ENCODE measurements around the gene ALK.

ALK gene

GRCh38 chr2:29644949-29645348 lies 276.4 kb downstream of the ALK start:
- DNase-seq (ENCODE audit: low spot score) = no peak

- DNase-seq (ENCODE audit: low spot score) = no peak
These were observed 278.2 kb downstream of the ALK start for GRCh38 chr2:29643196-29643595.

DNA sequence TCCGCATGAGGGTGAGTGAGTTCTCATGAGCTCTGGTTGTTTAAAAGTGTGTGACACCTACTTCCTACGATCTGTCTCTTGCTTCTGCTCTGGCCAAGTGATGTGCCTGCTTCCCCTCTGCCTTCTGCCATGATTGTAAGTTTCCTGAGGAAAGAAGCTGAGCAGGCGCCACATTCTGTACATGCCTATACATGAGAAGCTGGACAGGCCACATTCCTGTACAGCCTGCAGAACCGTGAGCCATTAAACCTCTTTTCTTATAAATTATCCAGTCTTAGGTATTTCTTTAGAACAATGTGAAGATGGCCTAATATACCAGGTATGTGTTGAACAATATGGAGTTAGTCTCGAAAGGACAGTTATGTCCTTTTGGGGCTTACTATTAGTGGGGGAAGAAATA lies 281.0 kb downstream of the ALK start:
- DNase-seq (ENCODE audit: low spot score) = no peak

DNA sequence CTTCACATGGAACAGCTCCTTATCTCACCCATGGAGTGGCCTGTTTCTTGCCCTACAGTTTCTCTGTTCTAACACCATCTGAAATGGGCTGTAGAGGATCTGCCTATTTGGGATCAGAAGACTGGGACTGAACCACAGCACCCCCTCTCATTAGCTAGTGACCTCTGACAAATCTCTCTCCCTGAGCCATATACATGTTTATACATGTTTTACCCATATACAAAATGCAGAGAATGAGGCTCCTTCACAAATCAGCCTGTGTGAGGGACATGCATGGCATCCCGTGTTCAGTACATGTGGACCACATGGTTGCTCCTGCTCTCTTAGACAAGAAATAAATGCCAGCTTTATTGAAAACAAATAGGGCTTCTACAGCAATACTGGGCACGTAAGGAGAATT lies 282.7 kb downstream of the ALK start:
- no peak for DNase-seq (ENCODE audit: low spot score)

GRCh38 chr2:29634916-29635315 lies 286.5 kb downstream of the ALK start:
- DNase-seq (ENCODE audit: low spot score) = no peak

DNA sequence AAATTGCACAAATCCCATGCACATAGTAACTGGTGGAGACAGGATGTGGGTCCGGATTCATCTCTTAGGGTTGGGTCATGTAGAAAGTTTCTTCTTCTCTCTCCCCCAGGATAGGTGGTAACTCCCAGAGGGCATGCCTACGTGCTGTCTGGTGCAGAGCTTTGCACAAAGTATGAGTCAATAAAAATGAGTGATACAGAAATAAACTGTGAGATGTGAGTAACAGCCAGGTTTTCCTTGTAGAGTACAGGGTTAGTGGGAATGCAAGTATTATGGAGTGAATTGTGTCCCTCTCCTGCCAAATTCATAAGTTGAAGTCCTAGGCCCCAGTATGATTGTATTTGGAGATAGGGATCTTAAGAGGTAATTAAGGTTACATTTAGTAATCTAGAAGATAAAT lies 289.4 kb downstream of the ALK start:
- DNase-seq (ENCODE audit: low spot score) = no peak

GRCh38 chr2:29629495-29629894 lies 291.9 kb downstream of the ALK start:
- DNase-seq (ENCODE audit: low spot score) = no peak

DNA sequence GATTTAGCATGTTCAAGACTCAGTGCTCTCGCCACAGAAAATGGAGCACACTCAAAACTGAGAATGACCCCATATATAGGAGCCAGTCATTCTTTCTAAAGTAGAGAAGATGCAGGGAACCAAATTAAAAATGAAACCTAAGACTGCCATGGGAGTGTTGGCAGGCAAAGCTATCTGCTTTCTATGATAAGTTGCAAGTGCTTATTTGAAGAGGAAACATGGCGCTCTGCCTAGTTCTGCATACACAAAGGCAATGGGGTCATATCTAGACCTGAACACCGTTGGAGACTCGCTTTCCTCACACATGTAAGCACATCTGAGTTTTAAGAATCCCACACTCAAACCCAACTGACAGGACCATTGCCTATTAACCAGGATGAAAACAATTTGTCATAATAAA lies 292.5 kb downstream of the ALK start:
- no peak for DNase-seq (ENCODE audit: low spot score)

- DNase-seq (ENCODE audit: low spot score) = no peak
These were observed 293.2 kb downstream of the ALK start for GRCh38 chr2:29628108-29628745.

DNA sequence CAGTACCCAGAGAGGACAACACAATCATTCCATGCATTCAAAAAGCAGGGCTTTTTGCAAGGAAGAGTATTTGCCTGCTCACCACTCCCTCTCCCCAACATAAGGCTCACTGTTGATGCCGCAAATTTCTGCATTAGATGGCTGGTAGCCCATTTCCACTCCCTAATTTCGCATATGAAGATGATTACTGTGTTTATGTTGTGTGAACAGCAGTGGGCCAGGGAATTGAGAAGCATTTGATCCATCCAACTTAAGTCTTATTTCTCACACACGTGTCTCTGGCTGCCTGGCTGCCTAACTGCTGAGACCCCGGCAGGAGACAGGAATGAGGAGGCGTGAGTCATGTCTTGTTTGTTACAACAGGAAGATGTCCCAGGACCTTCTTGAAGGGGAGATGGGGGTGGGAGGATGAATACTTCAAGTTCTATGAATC lies 294.1 kb downstream of the ALK start:
- DNase-seq (ENCODE audit: low spot score) = no peak

DNA sequence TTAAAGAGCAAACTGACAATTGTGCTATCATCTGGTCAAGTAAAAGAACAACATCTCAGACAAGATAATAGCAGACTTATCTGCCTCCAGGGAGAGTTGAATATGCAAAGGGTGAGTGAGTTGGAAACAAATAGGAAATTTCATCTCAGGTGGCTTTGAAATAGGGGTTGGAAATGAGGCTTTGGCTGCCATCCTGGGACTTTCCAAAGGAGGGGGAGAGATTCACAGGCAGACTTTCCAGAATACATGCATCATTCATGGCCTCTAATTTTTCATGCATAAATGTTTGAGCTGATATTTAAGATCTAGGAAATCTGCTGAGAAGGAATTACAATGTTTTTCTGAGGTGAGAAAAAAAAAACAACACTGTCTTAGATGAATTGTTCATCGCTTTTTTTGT lies 300.5 kb downstream of the ALK start:
- no peak for DNase-seq (ENCODE audit: low spot score)

- no peak for DNase-seq (ENCODE audit: low spot score)
These were observed 301.7 kb downstream of the ALK start for GRCh38 chr2:29619689-29620088.

- DNase-seq (ENCODE audit: low spot score) = no peak
These were observed 303.4 kb downstream of the ALK start for GRCh38 chr2:29618024-29618423.

DNA sequence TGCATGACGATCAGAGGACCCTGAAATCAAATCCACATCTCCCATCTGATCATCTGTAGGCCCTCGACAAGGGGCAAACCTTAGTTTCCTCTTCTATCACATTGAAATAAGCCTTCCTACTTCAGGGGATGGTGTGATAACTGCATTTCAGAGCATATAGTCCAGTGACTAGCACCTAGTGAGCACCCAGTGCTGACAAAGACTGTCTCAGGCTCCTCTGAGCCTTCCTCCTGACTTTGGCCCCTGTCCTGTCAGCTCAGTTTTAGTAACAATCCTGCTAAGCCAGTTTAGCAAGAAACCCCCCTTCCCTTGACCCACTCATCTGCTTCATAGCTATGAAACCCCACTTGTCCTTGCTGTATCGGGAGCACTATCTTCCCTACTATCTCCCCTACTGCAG lies 304.0 kb downstream of the ALK start:
- no peak for DNase-seq (ENCODE audit: low spot score)

- no peak for DNase-seq (ENCODE audit: low spot score)
These were observed 304.8 kb downstream of the ALK start for GRCh38 chr2:29616569-29616968.

DNA sequence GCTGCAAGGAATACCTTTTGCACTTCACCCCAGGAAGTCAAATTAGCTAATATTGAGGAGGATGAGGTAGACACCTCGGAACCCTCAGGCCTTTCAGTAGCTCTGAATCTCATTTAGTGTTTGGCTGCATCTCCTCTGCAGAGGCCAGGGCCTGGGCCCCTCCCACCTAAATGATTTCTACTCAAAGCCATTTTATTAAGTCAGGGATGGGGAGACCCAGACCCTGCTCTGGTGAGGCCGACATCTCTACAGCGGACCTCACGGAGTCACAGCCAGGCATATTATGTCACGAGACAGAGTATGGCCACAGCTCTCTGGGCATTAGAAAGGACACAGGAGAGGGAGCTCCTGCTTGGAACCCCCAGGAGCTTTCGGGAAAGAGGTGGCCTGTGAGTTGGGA lies 305.5 kb downstream of the ALK start:
- DNase-seq (ENCODE audit: low spot score) = no peak

GRCh38 chr2:29615183-29615582 lies 306.2 kb downstream of the ALK start:
- DNase-seq (ENCODE audit: low spot score) = no peak

- no peak for DNase-seq (ENCODE audit: low spot score)
These were observed 307.0 kb downstream of the ALK start for GRCh38 chr2:29614295-29614830.

DNA sequence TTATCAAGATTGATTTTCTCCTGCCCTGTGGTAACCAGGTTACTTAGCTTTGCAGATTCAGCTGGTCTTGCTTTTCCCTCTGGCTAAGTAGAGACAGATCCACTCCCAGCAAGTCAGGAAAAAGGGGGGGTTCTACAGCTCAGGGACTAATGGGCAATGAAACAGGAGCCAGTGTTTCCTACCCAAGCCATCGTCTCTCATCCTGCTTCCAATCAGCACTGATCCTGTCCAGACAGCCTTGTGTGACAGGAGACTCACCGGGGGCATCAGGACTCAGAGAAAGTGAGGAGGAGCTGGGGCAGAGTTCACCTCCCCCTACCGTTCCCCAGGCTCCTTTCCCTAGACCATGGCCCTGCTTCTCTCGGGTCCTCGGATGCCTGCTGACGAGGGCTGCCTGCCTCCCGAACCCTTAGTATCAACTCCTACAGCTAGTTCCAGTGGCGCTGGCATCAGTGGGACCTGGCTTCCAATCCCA lies 307.6 kb downstream of the ALK start:
- no peak for DNase-seq (ENCODE audit: low spot score)

GRCh38 chr2:29613067-29613466 lies 308.3 kb downstream of the ALK start:
- no peak for DNase-seq (ENCODE audit: low spot score)

DNA sequence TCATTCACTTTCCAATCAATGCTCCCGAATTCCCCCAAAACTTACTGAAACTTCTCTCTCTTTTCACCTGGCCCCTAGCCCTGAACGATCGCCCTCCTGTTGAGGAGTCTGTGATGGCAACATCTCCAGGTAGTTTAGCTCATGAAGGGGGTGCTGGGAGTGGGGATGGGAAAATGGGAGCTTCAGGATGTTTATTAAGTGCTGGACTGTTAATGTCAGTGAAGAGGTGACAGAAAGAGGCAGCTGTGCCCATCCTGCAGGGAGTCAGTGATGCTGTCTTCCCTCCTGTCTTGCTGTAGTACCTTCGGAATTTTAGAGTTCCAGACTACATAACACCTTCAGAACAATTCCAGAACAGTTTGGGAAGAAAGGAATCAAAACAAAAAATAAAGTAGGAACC lies 308.8 kb downstream of the ALK start:
- no peak for DNase-seq (ENCODE audit: low spot score)

DNA sequence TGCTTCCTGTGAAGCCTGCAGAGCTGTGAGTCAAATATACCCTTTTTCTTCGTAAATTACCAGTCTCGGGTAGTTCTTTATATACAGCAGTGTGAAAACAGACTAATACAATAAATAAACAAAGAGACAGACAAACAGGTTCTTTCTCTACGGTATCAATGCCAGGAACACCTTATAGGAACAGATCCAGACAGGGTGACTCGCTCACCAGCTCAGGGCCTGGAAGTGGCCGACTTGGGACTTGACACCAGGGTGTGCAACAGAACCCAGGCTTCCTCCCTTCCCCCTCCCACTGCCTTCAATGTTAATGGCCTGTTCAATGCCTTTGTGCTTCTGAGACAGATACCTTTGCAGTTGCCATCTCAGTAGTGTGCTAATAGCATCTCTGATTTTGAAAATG lies 309.5 kb downstream of the ALK start:
- DNase-seq (ENCODE audit: low spot score) = no peak

DNA sequence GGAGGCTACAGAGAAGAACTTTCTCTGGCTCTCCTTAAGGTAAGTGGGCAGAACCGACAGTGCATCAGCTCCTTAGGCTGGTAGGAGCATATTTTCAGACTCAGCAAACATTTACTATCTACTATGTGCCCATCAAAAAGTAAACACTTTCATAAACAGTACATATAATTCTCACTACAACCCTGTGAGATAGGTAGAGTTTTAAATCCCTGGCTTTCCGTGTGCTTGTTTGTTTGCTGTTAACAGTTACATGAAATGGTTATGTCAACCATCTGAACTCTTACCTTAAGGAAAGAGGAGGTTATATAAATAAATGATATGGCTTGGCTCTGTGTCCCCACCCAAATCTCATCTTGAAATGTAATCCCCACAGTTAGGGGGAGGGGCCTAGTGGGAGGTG lies 310.1 kb downstream of the ALK start:
- no peak for DNase-seq (ENCODE audit: low spot score)

DNA sequence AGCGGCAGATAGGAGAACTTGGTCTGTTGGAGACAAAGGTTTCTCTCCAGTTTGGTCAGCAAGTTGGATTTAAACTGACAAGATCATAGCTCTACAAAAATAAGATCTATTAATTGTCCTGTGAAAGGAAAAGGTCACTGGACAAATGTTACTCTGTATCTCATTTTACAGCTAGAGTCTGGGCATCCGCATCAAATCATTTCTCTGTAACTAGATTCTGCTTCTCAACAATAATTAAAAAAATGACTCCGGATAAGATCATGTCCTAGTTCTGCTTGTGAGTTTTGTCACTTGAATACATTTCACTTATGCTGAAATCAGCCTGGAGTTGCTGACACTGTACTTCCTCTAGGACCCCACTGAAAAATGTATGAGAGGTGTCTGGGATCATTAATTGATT lies 310.8 kb downstream of the ALK start:
- no peak for DNase-seq (ENCODE audit: low spot score)
